Measurements from ENCODE around the gene ZNF48. TPM values are rescaled to one million over a fixed set of nuclear protein-coding genes. Genes with fewer than 3 reads are reported as not detected.
A peak's percentile ranks its signal among the peaks of the same experiment; 100 is the strongest.

ZNF48 gene
- polyA plus RNA-seq, 1 experiment = 4.6 TPM

DNA sequence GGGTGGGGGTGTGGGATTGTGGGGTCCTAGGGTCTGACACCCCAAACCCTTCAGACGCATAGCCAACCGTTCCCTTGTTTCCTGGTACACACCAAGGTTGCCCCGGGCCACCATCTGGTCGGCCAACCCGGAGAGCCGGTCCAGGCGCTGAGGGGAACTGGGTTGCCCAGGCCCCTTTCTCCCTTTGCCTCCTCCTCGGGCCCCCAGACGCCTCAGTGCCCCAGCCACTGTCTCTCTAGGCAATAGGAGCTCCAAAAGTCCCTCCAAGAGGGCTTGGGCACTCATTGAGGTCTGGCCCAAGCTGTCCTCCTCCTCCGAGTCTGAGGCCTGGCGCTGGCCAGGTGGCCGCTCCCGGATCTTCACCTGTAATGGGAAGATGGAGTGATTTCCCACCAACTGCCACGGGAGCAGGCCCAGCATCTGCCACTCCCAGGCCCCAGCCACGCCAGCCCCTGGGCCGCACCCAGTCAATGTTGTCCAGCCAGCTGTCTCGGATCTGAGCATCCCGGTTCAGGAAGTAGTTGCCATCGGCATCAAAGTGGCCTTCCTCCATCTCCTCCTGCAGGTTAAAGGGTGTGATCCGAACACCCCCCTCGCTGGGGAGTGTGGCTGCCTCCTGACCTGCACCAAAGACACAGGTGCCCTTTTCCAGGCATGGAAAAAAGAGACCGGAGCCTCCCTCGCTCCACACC is 41.6 kb upstream of the ZNF48 start:
- ChIA-PET POLR2A (no interaction called here), CTCF (interaction anchor here (1.5 kb wide), 1 partner anchor 56 kb away, joined by 4 read pairs; no protein-coding TSS in a partner anchor)
- Histone ChIP-seq H3K4me3 (ENCODE audit: low read depth, low read length) (no peak overlapping the region; the same call in 1 of the 2 replicates), H3K36me3 (ENCODE audit: control insufficient read depth, insufficient read depth, low read length) (peaks cover 14% of the 10 kb centered on the region), H3K27me3 (ENCODE audit: control insufficient read depth, insufficient read depth, low read length) (no peaks in the 10 kb centered on the region)
- no peak for DNase-seq (ENCODE audit: low read depth)
- TF ChIP-seq CTCF (IDR thresholded peaks at IDR 0.05; ENCODE audit: insufficient read depth, low read depth, low read length) = no peak

DNA sequence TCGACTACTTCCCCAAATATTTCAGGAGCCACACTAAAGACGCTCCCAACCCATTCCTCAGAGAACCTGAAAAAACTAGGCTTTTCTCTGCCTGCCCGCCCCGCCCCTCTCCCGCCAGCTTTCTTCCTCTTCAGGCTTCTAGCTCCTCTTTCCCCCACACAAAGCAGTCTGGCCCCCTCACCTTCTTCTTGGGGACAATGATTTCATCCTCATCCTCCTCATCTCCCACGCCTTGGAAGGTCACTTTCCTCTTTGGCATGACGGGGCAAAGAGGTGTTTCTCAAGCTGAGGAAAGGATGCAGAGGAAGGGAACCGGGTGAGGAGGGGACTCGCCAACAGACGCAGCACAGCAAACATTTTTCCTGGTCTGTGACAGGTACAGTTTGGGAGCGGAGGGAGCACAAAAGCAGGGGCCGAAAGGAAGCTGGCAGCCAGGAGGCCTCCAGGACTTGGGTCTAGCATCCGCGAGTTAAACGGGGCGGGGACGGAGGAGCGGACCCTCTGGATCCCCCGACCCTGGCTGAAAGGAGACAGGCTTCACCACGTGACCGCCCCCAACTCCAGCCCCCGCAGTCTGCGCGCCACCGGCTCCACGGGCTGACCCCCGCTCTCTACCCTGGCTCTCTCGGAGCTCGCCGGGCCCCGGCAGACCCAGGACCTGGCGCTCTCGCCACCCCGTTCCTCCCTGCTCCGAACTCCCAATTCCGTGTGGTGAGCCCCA is 40.6 kb upstream of the ZNF48 start:
- ChIA-PET CTCF (interaction anchor here (1.0 to 1.1 kb wide), 2 partner anchors 10 kb away, joined by 3 read pairs; no protein-coding TSS in a partner anchor), POLR2A (interaction anchor here (1.2 kb wide), 1 partner anchor 16 kb away, joined by 7 read pairs; the partner anchor contains the start of gene TBC1D10B)
- TF ChIP-seq CTCF (IDR thresholded peaks at IDR 0.05; ENCODE audit: insufficient read depth, low read depth, low read length) = no peak
- Histone ChIP-seq H3K27me3 (ENCODE audit: control insufficient read depth, insufficient read depth, low read length) (no peaks in the 10 kb centered on the region), H3K4me3 (ENCODE audit: low read depth, low read length) (peak overlapping the region; percentile 94), H3K36me3 (ENCODE audit: control insufficient read depth, insufficient read depth, low read length) (peaks cover 21% of the 10 kb centered on the region)
- DNase-seq (ENCODE audit: low read depth) = no peak

DNA sequence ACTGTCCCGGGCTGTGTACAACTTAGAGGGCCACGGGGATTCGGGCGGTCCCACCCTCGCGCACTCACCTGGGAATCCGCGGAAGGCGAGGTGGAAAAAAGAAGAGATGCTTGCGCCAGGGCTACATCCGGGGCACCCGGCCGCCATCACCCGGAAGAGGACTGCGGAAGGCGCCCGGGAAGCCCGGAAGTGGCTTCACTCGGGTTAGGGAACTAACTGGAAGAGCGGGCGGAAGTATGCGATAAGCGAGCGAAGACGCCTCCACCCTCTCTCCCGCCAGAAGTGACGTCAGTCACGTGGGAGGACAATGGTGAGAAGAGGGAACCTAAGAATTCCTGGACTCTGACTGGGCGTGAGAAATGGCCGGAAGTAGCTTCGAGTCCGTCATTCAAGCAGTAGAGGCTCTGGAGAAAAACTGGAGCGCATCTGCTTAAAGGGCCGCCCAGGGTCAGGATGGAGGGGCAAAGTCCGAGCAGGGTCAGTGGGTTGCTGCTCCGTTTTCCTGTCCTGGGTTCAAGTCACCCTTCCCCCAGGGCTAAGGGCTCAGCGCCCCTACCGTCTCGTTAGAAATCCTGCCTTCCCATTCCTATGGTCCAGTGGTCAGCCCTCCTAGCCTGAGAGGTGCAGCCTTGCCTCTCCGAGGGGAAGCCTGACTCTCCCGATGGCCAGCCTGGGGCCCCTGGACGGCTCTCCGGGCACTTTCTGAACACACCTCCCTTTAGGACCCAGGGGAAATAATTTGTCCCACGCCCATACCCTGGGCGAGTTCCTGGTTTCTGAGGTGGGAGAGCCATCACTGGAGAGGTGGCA is 39.9 kb upstream of the ZNF48 start, which contains the start of gene CD2BP2:
Gene CD2BP2 (minus strand): TSS at position 165 of the 810 bp plus-strand sequence. CDS start 627 bp downstream, outside the sequence.
- CTCF ChIA-PET = interaction anchor here (1.0 to 1.5 kb wide), 4 partner anchors 9 to 40 kb away, joined by 3 read pairs; partner anchors contain the start of gene ZNF48

GRCh38 chr16:30355954-30356308 is 39.3 kb upstream of the ZNF48 start:
- ChIA-PET CTCF (interaction anchor here (1.2 to 1.8 kb wide), 3 partner anchors 9 to 54 kb away, joined by 3 to 5 read pairs (median 3); partner anchors contain the start of gene ZNF48), POLR2A (interaction anchor here (0.6 to 1.2 kb wide), 2 partner anchors 13 to 15 kb away, joined by 3 to 7 read pairs; partner anchors contain the start of gene TBC1D10B)
- TF ChIP-seq CTCF (IDR thresholded peaks at IDR 0.05; ENCODE audit: insufficient read depth, low read depth, low read length) = no peak
- Histone ChIP-seq H3K27me3 (ENCODE audit: control insufficient read depth, insufficient read depth, low read length) (no peaks in the 10 kb centered on the region), H3K36me3 (ENCODE audit: control insufficient read depth, insufficient read depth, low read length) (peaks cover 24% of the 10 kb centered on the region), H3K4me3 (ENCODE audit: low read depth, low read length) (peak overlapping the region; percentile 94)
- no peak for DNase-seq (ENCODE audit: low read depth)

More for the DNA sequence above, 39.9 kb upstream of the ZNF48 start, which contains the start of gene CD2BP2:
- Histone ChIP-seq H3K27me3 (ENCODE audit: control insufficient read depth, insufficient read depth, low read length) (no peaks in the 10 kb centered on the region), H3K36me3 (ENCODE audit: control insufficient read depth, insufficient read depth, low read length) (peaks cover 24% of the 10 kb centered on the region), H3K4me3 (ENCODE audit: low read depth, low read length) (peak within 1 kb of the TSS; percentile 94)
- POLR2A ChIA-PET = interaction anchor here (1.2 kb wide), 1 partner anchor 15 kb away, joined by 7 read pairs; the partner anchor contains the start of gene TBC1D10B
- TF ChIP-seq CTCF (IDR thresholded peaks at IDR 0.05; ENCODE audit: insufficient read depth, low read depth, low read length) = peak; percentile 19; the same call in 1 of the 2 replicates
- DNase-seq (ENCODE audit: low read depth) = peak; percentile 99
